AG04449 (cell line): Measurements from ENCODE around the gene ACSL5.

Experiments used
- CTCF ChIA-PET: fragments of 350-600 bp; formaldehyde crosslinking; extraction: SDS; loops from one replicate; lab custom pipeline; 2021; ENCODE audit warnings: antibody characterized with exemption; lab: Yijun Ruan, JAX
- POLR2A ChIA-PET: fragments of 400-600, 350-600 bp; formaldehyde crosslinking; extraction: SDS; loops from one replicate; lab custom pipeline; 2020; ENCODE audit warnings: antibody characterized with exemption, inconsistent platforms; lab: Yijun Ruan, JAX
- DNase-seq: peaks from one replicate; pipeline ENCODE4 v3.0.0-alpha.2; 2010; ENCODE audit warnings: low read depth, low spot score
- H3K4me3 ChIP-seq: 2 replicates; pipeline ENCODE4 v1.5.1; 2011; ENCODE audit warnings: low read depth, mild to moderate bottlenecking, control low read depth, low read length
- TF ChIP-seq, protein P1 (sequence below): IDR thresholded peaks from one replicate; pipeline ENCODE4 v1.5.1; 2011; ENCODE audit warnings: mild to moderate bottlenecking, moderate library complexity, low read length, control low read depth, inconsistent platforms; ENCODE audit not compliant: insufficient read depth; ENCODE audit errors: missing control alignments

The ACSL5 gene

DNA sequence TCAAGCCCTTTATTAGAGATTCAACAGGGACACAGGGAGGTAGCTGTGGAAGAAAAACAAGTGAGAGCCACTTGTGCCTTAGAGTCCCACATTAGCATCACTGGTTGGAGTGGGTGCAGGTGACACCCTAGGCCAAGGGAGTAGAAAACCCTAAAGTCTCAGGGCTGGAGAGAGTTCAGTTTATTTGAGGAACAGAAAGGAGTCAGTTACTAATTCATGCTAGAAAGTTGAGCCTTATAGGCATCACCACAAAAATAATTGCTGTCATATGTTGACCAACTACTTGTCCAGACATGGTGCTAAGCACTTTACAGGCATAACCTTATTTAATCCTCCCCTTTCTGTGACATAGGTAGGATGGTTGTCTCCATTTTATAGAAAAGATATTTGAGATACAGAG, 20.9 kb upstream of the ACSL5 start:
- DNase-seq = no peak
- no peak overlapping the region for H3K4me3 ChIP-seq
- POLR2A ChIA-PET = no interaction called here
- CTCF ChIA-PET = no interaction called here
- TF ChIP-seq, protein P1, sequence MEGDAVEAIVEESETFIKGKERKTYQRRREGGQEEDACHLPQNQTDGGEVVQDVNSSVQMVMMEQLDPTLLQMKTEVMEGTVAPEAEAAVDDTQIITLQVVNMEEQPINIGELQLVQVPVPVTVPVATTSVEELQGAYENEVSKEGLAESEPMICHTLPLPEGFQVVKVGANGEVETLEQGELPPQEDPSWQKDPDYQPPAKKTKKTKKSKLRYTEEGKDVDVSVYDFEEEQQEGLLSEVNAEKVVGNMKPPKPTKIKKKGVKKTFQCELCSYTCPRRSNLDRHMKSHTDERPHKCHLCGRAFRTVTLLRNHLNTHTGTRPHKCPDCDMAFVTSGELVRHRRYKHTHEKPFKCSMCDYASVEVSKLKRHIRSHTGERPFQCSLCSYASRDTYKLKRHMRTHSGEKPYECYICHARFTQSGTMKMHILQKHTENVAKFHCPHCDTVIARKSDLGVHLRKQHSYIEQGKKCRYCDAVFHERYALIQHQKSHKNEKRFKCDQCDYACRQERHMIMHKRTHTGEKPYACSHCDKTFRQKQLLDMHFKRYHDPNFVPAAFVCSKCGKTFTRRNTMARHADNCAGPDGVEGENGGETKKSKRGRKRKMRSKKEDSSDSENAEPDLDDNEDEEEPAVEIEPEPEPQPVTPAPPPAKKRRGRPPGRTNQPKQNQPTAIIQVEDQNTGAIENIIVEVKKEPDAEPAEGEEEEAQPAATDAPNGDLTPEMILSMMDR = no peak

DNA sequence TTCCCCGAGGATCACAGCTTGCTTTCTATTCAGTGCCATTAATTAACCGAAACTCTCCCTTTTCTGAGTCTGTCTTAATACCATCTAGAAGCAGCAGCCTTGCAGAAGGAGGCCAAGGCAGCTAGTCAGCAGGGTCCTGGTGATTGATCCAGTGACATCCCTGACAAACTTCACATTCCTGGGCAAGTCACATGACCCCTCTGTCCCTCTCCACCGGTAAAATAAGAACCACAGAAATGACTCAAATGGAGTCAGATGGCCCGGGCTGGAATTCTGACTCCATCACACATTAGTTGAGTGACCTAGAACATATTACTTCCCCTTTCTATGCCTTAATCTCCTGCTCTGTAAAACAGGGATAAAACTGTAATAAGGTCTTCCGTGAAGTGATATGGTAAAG, 17.2 kb upstream of the ACSL5 start:
- no peak overlapping the region for H3K4me3 ChIP-seq
- ChIA-PET CTCF (no interaction called here), POLR2A (no interaction called here)
- TF ChIP-seq, protein P1 = no peak
- no peak for DNase-seq

DNA sequence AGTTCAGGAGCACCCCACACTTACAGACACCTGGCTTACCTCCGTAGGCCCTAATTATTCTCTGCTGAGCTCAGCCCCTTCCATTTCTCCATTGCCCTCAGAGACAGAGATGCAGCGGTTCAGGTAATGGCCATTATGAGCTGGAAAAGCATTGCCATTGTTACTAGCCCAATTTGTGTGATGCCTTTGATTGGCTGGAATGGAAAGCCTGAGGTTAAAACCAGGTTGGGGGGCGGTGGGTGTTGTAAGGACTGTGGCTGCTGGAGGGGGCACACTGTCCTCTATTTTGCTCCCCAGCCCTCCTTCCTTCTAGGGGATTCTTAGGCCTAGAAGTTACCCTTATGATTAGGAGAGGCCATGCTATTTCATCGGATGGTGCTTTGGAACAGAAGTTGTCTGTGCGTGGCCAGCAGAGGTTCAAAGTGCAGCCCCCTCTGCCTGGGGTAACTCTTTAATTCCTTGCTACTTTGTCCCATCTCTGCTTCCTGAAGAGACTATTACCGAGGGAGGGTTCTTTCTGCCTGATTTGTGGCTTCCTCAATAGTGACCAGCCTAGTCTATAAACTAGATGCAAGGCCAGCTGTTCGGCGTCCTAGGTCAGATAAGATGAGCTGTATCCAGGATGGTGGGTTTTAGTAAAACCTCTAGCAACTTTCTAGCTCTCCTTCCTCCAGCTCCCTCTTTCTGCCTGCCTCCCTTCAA, 14.2 kb upstream of the ACSL5 start:
- CTCF ChIA-PET = interaction anchor here (0.7 to 1.0 kb wide), 2 partner anchors 9 to 45 kb away, joined by 3 read pairs; no protein-coding TSS in a partner anchor
- no peak overlapping the region for H3K4me3 ChIP-seq
- DNase-seq = no peak
- POLR2A ChIA-PET = no interaction called here
- TF ChIP-seq, protein P1 = no peak

DNA sequence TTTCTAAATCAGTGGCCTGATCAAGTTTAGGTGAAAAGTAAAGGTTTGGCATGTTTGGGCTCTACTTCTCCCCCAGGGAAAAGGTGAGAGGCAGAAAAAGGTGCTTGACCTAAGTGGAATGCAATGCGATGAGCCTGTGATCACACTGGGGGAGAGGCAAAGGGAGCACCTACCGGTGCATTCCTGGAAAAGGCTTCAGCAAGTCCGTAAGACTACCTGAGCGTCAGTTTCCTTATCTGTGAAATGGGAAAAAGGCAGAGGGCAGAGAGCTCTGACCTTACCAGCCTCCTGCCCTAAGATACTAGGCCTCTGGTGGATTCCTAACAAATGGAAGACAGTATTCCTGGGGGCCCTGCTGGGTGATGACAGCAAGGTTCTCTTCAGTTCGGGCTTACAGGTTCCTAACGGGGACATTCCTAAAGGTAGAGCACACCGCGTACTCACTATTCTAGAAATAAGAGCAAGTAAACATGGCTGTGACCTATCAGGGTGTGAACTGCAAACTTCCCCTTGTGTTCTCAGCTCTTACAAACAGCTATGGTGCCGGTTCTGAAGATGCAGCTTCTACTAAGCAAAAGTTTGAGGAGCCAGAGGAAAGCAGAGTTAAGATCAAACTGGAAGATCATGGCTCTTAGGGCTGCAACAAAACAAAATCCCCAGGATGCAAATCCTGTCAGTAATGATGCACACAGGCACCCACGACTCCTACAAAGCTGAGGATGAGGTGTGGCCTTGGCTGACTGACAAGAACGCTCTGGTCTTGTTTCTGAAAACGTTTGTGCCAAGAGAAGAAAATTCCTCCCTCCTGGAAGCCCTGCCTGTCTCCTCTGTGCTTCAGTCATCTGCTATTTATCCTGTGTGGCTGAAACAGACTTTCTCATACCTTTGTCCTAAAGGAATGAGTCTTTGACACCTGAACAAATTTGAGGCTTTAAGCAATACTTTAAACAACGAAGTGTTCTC, 13.3 kb upstream of the ACSL5 start:
- ChIA-PET CTCF (interaction anchor here (0.7 to 1.0 kb wide), 2 partner anchors 9 to 44 kb away, joined by 3 read pairs; no protein-coding TSS in a partner anchor), POLR2A (no interaction called here)
- TF ChIP-seq, protein P1 = no peak
- DNase-seq = no peak
- H3K4me3 ChIP-seq = no peak overlapping the region

DNA sequence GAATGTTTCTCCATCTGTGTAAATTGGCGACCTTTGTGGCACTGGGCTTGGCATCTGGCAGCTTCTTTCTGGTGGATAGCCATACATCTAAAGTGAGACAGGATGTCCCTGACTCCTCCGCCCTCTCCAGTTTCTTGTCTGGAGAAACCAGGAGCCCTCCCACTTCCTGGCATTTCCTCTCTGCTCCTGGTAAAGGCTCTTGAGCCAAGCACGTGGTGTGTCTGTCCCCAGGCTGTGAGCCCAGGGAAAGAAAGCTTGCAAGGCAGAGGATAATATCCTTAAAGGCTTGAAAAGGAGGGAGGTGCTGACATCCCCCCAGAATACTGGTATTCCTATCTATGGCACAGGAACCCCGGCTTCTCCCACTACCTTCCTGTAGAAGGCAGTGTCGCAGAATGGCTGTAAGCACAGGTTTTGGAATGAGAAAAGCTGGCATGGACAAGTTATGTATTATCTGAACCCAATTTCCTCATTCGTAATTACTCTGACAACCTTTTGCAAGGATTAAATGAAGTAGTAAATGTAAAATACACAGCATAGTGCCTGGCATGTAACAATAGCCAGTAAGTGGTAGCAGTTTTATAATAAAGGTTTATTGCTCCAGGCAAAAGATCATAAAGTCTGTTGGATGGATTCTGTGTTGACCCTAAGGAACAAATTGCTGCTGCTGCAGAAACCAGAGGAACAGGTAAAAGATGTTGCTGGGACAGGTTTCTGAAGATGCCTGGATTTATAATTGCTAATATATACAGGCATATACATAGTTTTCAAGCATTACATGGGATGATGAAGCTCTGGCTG, 11.8 kb upstream of the ACSL5 start:
- H3K4me3 ChIP-seq = no peak overlapping the region
- TF ChIP-seq, protein P1 = no peak
- no peak for DNase-seq
- POLR2A ChIA-PET = no interaction called here
- CTCF ChIA-PET = interaction anchor here (1.0 kb wide), 1 partner anchor 74 kb away, joined by 3 read pairs; no protein-coding TSS in a partner anchor
